HFFc6 (cell line): Measurements from ENCODE around the gene SRPX. TPM values are rescaled to one million over a fixed set of nuclear protein-coding genes. Genes with fewer than 3 reads are reported as not detected.

Source experiments
- DNase-seq: peaks from one replicate; pipeline ENCODE4 v3.0.0-alpha.2; 2018
- H3K27ac Mint-ChIP-seq: 2 replicates; pipeline ENCODE4 v1.8.0; 2020; ENCODE audit warnings: mild to moderate bottlenecking, mixed read lengths
- H3K27me3 Mint-ChIP-seq: 2 replicates; pipeline ENCODE4 v1.8.0; 2021; ENCODE audit warnings: mild to moderate bottlenecking, moderate library complexity, mixed read lengths; ENCODE audit not compliant: insufficient read depth
- H3K36me3 Mint-ChIP-seq: 2 replicates; pipeline ENCODE4 v1.8.0; 2021; ENCODE audit warnings: low read depth, mixed read lengths
- H3K4me1 Mint-ChIP-seq: 2 replicates; pipeline ENCODE4 v1.8.0; 2020; ENCODE audit warnings: low read depth, mixed read lengths
- H3K4me3 Mint-ChIP-seq: 2 replicates; pipeline ENCODE4 v1.8.0; 2020; ENCODE audit warnings: mild to moderate bottlenecking, moderate library complexity, mixed read lengths
- H3K9me3 Mint-ChIP-seq: 2 replicates; pipeline ENCODE4 v1.8.0; 2020; ENCODE audit warnings: mild to moderate bottlenecking, mixed read lengths
- CTCF ChIP-seq: fragments of 200-600 bp; sonication (generic); IDR thresholded peaks from 2 replicates; pipeline ENCODE4 v1.5.0; 2021; ENCODE audit warnings: antibody characterized with exemption, mild to moderate bottlenecking
- total RNA-seq, 6 experiments: library from RNA; stranded (reverse); fragmentation: NEBNext Ultra II Directional; extraction: Animal tissue kit (Norgen Biotek cat#: 25700); gene quantifications; 2 replicates in 1 of 6; 3 replicates in 5 of 6; pipeline ENCODE4 v1.2.3, GENCODE V29; 2021

Gene SRPX
- total RNA-seq, 6 experiments from 2014 or later = 10.6 to 47.2 (median 42.4) TPM

- Mint-ChIP-seq H3K9me3 (no peaks in the 10 kb centered on the region), H3K27ac (no peak overlapping the region), H3K27me3 (peaks cover 2% of the 10 kb centered on the region; the same call in 1 of the 2 replicates), H3K4me3 (no peak overlapping the region), H3K36me3 (no peaks in the 10 kb centered on the region), H3K4me1 (no peaks in the 10 kb centered on the region)
- TF ChIP-seq CTCF = no peak
- DNase-seq = no peak
These were observed 82.3 kb downstream of the SRPX start for GRCh38 chrX:38138157-38138891.

GRCh38 chrX:38129366-38129765 lies 91.3 kb downstream of the SRPX start:
- TF ChIP-seq CTCF = no peak
- H3K36me3 Mint-ChIP-seq = no peaks in the 10 kb centered on the region
- no peak overlapping the region for H3K27ac Mint-ChIP-seq
- no peak overlapping the region for H3K4me3 Mint-ChIP-seq
- no peak for DNase-seq
- H3K27me3 Mint-ChIP-seq = peaks cover 1% of the 10 kb centered on the region
- no peaks in the 10 kb centered on the region for H3K9me3 Mint-ChIP-seq
- no peaks in the 10 kb centered on the region for H3K4me1 Mint-ChIP-seq

GRCh38 chrX:38127961-38128360 lies 92.7 kb downstream of the SRPX start:
- no peak overlapping the region for H3K27ac Mint-ChIP-seq
- DNase-seq = no peak
- H3K4me3 Mint-ChIP-seq = no peak overlapping the region
- no peaks in the 10 kb centered on the region for H3K9me3 Mint-ChIP-seq
- H3K36me3 Mint-ChIP-seq = no peaks in the 10 kb centered on the region
- no peaks in the 10 kb centered on the region for H3K4me1 Mint-ChIP-seq
- no peaks in the 10 kb centered on the region; the same call in none of the 2 replicates for H3K27me3 Mint-ChIP-seq
- TF ChIP-seq CTCF = no peak

- no peaks in the 10 kb centered on the region; the same call in none of the 2 replicates for H3K27me3 Mint-ChIP-seq
- H3K27ac Mint-ChIP-seq = no peak overlapping the region
- DNase-seq = no peak
- H3K36me3 Mint-ChIP-seq = no peaks in the 10 kb centered on the region
- no peak for TF ChIP-seq CTCF
- H3K4me3 Mint-ChIP-seq = no peak overlapping the region
- no peaks in the 10 kb centered on the region for H3K9me3 Mint-ChIP-seq
- no peaks in the 10 kb centered on the region for H3K4me1 Mint-ChIP-seq
These were observed 94.5 kb downstream of the SRPX start for GRCh38 chrX:38126179-38126578.

GRCh38 chrX:38124000-38124399 lies 96.7 kb downstream of the SRPX start:
- DNase-seq = no peak

More at GRCh38 chrX:38124000-38124399, 96.7 kb downstream of the SRPX start:
- Mint-ChIP-seq H3K9me3 (no peaks in the 10 kb centered on the region), H3K27ac (no peak overlapping the region), H3K4me3 (no peak overlapping the region), H3K27me3 (no peaks in the 10 kb centered on the region; the same call in 1 of the 2 replicates), H3K36me3 (no peaks in the 10 kb centered on the region), H3K4me1 (no peaks in the 10 kb centered on the region)
- no peak for TF ChIP-seq CTCF
